PC-9 (cell line): ENCODE measurements around the gene CDC14A.

Experiments
- EZH2 ChIP-seq: fragments of 200-600 bp; sonication (generic); IDR thresholded peaks from 2 replicates; pipeline ENCODE4 v1.8.0; 2017; ENCODE audit warnings: antibody characterized with exemption, low read depth
- TF ChIP-seq, protein P1 (sequence below): fragments of 200-600 bp; sonication (generic); conservative IDR thresholded peaks from 2 replicates; pipeline ENCODE4 v1.6.1; 2017; ENCODE audit warnings: mixed run types, antibody characterized with exemption, mild to moderate bottlenecking, moderate library complexity

DNA sequence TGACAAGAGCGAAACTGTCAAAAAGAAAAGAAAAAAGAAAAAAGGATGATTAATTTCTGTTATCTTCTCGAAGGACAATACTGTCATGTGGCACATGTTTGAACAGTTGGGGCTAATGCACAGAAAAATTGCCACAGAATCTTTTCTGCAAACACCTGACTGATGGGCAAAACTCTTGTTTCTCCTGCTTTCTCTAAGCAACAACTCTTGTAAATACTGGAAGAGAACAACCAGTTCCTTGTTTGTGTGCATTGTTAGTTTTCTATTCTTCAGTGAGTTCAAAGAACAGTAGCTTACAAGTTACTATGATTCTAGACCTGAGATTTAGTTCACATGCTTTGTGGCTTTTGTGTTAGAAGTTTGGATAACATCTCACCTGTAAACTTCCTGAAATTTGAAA is 60.7 kb downstream of the CDC14A start:
- TF ChIP-seq, protein P1, sequence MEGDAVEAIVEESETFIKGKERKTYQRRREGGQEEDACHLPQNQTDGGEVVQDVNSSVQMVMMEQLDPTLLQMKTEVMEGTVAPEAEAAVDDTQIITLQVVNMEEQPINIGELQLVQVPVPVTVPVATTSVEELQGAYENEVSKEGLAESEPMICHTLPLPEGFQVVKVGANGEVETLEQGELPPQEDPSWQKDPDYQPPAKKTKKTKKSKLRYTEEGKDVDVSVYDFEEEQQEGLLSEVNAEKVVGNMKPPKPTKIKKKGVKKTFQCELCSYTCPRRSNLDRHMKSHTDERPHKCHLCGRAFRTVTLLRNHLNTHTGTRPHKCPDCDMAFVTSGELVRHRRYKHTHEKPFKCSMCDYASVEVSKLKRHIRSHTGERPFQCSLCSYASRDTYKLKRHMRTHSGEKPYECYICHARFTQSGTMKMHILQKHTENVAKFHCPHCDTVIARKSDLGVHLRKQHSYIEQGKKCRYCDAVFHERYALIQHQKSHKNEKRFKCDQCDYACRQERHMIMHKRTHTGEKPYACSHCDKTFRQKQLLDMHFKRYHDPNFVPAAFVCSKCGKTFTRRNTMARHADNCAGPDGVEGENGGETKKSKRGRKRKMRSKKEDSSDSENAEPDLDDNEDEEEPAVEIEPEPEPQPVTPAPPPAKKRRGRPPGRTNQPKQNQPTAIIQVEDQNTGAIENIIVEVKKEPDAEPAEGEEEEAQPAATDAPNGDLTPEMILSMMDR, result no peak
- no peak for TF ChIP-seq EZH2
